HEK293T (cell line): ENCODE results near the gene MEDAG.

Experiments
- CTBP1 ChIP-seq: fragments of 450-650 bp; IDR thresholded peaks from 2 replicates; pipeline ENCODE4 v1.6.1; 2016; ENCODE audit warnings: borderline replicate concordance
- NFRKB ChIP-seq: fragments of 450-650 bp; IDR thresholded peaks from 2 replicates; pipeline ENCODE4 v1.6.1; 2016; ENCODE audit warnings: mild to moderate bottlenecking, moderate library complexity

- TF ChIP-seq NFRKB (no peak), CTBP1 (no peak)
Observed at GRCh38 chr13:30872276-30872594, 33.8 kb upstream of the MEDAG start.
